GM21723 (cell line): ENCODE results near the gene GSTP1.
"Not testable (repeated sequence)": the region's sequence is repeated elsewhere in the genome, so short reads cannot be mapped to it uniquely, and the experiment has no call there.

ENCODE experiments used
- ATAC-seq: cut with Tn5 transposase; IDR thresholded peaks from one replicate; pipeline ENCODE4 v1.9.1; 2021; ENCODE audit warnings: mild to moderate bottlenecking, moderate library complexity; ENCODE audit not compliant: unreplicated experiment

GSTP1 gene

DNA sequence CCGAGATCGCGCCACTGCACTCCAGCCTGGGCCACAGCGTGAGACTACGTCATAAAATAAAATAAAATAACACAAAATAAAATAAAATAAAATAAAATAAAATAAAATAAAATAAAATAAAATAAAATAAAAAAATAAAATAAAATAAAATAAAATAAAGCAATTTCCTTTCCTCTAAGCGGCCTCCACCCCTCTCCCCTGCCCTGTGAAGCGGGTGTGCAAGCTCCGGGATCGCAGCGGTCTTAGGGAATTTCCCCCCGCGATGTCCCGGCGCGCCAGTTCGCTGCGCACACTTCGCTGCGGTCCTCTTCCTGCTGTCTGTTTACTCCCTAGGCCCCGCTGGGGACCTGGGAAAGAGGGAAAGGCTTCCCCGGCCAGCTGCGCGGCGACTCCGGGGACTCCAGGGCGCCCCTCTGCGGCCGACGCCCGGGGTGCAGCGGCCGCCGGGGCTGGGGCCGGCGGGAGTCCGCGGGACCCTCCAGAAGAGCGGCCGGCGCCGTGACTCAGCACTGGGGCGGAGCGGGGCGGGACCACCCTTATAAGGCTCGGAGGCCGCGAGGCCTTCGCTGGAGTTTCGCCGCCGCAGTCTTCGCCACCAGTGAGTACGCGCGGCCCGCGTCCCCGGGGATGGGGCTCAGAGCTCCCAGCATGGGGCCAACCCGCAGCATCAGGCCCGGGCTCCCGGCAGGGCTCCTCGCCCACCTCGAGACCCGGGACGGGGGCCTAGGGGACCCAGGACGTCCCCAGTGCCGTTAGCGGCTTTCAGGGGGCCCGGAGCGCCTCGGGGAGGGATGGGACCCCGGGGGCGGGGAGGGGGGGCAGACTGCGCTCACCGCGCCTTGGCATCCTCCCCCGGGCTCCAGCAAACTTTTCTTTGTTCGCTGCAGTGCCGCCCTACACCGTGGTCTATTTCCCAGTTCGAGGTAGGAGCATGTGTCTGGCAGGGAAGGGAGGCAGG lies at the start of gene GSTP1:
GSTP1 (plus strand) TSS at position 566 of the 958 bp plus-strand sequence; CDS start at position 598, 32 bp downstream.
- ATAC-seq: peak; percentile 60

DNA sequence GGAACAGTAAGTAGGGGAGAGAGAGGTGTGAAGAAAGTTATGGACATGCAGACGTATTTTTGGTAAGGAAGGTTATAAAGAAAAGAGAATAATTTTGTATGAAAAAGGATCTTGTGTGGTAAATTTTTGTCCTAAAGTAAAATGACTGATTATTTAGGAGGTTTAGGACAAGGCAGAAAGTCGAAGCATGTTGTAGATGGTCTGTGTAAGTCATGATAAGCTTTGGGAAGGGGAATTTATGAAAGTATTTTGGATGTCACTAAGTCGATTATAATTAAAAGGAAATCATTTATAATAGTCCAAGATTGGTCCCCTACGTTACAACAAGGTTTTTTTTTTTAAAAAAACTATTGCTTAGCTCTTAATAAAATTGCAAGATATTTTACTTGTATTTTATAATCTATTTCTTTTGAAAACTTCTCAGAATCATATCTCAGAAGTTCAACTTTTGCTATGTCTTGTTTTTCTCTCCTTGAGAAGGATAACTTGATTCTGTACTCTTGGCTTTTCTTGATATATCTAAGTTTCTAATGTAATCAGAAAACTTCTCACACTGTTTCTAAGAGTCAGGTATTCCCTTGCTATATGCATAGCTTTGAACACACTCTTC lies 49.4 kb upstream of the GSTP1 start:
- no peak for ATAC-seq

DNA sequence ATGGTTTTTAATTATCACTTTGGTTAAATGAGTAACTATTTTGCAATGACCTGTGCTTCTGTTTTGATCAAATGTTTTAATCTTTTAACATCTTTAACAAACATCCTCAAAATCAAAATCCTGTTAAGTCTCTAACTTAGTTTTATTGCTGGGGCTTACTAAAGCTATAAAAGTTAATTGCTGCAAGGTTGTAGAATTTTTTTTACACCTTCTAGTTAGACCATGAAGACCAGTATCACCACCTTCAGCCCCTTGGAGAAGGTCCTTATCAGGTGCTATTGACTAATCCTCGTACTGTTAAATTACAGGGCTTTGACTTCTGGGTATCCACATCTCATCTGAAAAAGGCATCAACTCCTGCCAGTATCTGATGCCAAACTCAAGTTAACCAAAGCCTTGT lies 48.1 kb upstream of the GSTP1 start:
- ATAC-seq: no peak

DNA sequence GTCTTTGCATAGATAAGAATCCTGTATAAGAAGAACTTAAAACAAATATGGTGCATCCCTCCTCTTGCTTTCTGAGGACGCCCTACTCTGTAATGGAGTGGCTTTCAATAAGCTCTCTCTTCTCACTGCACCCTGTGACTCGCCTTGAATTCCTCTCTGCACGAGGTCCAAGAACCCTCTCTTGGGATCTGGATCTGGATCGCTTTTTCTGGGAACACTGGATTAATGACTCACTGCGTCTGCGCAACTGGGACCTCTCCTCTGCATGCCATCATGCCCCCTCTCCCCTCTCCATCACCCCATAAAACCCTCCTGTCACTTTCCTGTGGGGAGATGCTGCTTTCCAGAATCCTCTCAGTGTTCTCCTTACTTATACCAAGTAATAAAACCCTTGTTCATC lies 45.3 kb upstream of the GSTP1 start:
- no peak for ATAC-seq

DNA sequence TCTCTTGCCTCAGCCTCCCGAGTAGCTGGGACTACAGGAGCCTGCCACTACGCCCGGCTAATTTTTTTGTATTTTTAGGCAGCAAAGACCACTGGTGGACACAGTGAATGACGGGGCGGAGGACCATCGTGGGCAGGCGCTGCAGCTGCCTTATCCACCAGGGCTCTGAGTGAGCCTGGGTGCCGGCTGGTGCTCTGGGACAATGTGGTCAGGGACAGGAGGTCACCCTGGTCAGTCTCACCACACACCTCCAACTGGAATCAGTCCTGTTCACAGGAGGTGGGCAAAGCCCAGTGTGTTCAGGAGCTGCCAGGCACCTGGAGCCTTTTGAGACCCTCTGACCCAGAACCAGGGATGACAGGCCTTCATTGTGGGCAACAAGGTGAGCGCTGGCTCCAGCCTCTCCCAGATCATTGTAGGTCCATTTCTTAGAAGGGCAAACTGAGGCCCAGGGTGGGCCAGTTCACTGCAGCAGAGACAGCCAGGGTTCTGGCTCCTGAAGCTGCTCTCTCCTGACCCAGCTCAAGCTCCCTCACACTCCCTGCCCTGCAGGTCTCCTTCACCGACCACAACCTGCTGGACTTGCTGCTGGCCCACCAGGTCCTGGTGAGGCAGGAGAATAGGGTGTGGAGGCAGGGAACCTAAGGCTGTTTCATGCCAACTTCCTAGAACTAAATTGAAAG lies 44.6 kb upstream of the GSTP1 start:
- ATAC-seq: no peak

DNA sequence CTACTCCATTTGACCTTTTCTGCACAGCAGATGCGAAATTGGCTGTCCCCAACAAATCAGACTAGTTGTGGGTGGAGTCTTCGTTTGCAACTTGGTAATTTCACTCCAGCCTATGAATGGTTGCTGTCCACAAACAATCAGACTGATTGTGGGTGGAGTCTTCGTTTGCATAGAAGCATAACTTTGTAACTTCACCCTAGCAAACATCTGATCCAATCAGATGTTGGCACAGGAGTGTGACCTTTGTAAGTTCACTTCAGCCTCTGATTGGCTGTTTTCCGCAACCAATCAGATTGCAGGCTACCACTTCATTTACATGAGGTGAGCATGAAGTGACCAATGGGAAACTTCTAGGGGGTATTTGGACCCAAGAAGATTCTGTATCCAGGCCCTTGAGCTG lies 44.1 kb upstream of the GSTP1 start:
- ATAC-seq: no peak

DNA sequence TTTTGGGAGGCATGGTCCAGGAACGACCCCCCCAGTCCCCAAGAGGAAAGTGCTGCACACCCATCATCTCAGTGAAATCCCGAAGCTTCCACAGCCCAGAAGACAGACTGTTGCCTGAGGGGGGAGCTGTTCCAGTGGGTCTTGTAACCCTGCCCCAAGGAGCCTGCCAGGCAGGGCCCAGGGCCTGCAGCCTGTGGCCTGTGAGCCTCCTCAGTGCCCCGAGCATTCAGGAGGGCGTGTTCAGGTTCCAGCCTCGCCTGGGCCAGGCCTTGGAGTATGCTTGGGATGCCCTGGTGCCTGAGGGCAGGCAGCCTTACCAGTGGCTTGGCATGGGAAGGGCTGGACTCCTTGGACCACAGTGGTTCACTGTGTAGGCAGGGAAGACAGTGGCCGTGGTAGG lies 42.4 kb upstream of the GSTP1 start:
- ATAC-seq: no peak

DNA sequence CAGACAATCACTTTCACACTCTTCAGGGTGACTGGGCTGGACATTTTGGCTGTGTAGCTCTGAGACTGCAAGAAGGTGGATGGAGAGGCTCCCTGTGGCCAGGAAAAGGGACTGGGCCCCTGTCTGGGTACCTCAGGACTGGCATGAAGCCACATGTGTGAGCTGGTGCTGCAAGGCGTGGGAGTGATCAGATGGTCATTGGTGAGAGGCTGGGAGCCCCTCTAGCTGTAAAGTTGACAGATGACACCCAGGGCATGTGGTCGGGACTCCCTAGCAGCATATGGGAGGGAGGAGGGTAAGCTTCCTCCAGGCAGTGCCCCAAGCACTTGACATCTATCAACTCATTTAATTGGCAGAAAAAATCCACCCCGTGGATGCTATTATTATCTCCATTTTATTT lies 41.4 kb upstream of the GSTP1 start:
- ATAC-seq: no peak

DNA sequence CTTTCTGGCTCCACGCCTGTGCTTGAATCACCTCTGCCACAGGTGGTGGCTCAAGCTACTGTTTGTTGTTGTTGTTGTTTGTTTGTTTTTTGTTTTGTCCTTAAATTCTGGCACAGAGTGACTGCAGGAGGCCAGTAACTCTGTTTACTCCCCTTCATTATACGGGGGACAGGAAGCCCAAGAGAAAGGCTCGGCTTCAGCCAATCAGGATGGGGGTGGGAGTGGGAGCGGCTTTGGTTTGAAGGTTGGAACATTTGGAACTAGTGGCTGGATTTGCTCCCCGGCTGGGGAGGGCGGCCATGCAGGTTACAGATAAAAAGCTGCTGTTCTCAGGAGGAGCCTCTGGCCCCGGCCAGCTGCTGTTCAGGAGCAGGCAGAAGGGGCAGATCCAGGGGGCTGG lies 40.6 kb upstream of the GSTP1 start:
- no peak for ATAC-seq

DNA sequence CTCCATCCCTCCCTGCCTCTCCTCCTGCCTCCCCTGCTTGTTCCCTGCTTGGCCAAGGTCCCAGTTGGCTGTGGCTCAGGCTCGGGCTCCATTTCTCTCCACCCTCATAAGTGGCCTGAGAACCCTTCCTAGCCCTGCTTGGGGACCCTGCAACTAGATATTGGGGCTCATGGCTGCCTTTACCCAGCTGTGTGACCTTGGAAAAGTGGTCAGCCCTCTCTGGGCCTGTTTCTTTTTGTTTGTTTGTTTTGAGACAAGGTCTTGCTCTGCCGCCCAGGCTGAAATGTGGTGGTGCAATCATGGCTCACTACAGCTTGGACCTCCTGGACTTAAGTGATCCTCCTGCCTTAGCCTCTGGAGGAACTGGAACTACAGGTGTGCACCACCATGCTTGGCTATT lies 40.0 kb upstream of the GSTP1 start:
- ATAC-seq: no peak

DNA sequence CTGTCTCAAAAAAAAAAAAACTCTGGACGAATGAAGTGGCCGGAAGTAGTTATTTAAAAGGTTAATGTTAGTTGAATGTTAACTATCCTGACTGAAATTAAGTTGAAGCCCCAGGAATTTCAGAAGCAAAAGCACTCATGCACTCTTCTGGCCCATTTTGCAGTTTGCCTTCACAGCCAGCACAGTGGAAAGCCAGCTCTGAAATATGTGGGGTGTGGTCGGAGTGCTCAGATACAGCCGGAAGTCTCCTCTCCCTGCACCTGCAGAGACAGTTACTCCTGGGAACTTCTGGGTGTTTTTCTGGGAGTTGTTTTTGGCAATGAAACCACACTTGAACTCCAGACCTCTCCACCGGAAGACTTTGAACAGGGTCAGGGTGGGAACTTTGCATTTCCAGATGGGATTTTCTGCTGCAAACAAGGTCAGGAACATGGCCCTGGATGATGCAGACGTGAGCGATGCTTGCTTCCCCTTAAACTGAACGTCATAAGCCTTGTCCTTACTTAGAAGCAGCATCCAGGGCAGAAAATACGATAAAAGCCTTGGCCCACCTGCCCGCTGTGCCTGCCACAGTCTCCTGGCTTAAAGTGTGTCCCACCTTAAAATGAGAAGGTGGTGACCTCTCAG lies 38.9 kb upstream of the GSTP1 start:
- no peak for ATAC-seq

DNA sequence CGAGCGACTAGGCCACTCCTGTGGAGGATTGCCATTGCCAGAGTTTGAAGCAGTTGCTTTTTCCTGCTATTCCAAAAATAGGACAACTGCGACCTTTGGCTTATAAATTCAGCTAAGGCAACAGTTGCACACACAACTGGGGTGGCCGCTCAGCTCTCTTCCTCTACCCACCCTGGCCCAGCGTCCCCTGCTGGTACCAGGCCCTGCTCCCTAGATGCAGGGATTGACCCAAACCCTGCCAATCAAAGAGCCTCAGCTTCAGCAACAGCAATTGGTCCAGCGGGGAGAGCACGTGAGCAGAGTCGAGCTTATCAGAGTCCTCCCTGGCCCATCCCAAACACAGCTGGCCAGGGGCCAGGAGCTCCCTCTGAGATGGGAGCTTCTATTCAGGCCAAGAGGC lies 38.3 kb upstream of the GSTP1 start:
- ATAC-seq: no peak

DNA sequence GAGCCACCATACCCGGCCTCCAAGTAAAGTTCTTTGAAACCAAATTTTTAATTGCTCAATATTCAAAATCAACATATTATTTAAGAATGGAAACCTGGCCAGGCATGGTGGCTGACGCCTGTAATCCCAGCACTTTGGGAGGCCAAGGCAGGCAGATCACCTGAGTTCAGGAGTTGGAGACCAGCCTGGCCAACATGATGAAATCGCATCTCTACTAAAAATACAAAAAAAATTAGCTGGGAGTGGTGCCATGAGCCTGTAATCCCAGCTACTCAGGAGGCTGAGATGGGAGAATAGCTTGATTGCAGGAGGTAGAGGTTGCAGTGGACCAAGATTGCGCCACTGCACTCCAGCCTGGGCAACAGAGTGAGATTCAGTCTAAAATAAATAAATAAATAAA lies 35.5 kb upstream of the GSTP1 start:
- not testable (repeated sequence) for ATAC-seq

DNA sequence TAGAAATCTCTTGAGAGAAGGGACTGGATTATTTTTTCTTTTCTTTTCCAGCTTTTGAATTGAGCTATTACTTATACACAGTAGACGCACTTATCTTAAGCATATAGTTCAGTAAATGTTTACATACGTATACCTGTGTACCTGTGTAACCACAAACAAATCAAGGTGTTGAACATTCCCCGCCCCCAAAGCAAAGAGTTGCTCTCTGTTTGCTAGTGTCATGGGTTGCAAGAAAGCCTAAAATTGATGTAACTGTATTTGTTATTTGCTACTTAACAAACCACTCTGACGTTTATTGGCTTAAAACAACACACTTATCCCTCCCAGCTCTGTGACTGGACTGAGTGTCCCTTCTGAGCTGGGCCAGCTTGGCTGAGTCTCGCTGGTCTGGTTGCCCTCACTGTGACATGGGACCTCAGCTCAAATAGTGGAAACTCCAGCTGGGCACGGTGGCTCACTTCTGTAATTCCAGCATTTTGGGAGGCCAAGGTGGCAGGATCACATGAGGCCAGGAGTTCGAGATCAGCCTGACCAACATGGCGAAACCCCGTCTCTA lies 35.0 kb upstream of the GSTP1 start:
- no peak for ATAC-seq

DNA sequence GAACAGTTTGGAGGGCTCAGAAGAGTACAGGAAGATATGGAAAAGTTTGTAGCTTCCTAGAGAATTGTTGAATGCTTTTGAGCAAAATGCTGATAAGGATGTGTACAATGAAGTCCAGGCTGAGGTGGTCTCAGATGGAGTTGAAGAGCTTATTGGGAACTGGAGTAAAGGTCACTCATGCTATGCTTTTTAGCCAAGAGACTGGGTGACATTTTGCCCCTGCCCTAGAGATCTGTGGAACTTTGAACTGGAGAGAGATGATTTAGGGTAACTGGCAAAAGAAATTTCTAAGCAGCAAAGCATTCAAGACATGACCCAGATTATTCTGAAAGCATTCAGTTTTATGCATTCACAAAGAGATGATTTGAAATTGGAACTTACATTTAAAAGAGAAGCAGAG lies 32.5 kb upstream of the GSTP1 start:
- ATAC-seq: no peak

DNA sequence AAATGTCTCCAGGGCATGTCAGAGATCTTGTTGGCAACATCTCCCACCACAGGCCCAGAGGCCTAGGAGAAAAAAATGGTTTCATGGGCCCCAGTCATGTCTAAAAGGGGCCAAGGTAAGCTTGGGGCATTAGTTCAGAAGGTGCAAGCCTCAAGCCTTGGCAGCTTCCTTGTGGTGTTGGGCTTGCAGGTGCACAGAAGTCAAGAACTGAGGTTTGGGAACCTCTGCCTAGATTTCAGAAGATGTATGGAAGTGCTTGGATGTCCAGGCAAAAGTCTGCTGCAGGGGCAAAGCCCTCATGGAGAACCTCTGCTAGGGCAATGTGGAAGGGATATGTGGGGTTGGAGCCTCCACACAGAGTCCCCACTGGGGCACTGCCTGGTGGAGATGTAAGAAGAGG lies 31.9 kb upstream of the GSTP1 start:
- not testable (repeated sequence) for ATAC-seq

DNA sequence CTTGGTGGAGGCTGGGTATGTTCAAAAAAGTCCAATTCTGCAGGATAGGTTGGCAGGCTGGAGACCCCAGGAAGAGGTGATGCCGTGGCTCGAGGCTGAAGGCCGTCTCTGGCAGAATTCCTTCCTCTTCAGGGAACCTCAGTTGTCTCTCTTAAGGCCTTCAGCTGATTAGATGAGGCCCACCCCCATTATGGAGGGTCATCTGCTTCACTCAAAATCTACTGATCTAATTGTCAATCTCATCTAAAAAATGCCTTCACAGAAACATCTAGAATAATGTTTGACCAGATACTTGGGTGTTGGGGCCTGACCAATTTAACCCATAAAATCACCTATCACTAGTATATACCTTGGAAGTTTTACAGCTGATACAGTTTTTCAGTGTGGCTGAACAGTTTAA lies 27.4 kb upstream of the GSTP1 start:
- ATAC-seq: no peak

DNA sequence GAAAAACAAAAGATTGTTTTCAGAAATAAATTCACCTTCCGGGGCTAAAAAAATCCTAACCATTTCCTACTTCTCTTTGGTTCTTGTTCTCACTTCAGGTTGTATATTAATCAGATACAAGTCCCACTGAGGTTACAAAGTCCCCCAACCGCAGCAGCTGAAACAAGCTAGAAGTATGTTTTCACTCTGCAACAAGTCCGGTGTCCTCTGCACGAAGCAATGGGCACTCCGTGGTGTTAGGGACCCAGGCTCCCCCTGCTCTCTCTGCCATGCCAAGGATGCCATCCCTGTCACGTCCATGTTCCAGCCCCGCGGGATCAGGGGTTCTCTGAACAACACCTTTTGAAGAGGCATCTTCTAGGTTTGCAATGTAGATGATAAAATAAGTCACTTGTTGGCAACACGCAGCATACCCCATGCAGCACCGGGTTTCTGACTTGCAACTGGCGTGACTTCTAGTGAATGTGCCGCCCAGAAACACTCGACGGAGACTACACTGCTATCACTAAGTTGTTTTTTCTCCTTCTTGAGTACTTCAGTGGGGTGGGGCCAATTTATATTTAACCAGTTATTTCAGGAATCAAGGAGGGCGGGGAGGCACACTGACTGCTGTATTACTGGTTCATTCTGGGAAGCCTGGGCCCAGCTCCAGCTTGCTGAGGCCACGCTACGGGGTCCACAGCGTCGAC lies 25.4 kb upstream of the GSTP1 start:
- no peak for ATAC-seq

DNA sequence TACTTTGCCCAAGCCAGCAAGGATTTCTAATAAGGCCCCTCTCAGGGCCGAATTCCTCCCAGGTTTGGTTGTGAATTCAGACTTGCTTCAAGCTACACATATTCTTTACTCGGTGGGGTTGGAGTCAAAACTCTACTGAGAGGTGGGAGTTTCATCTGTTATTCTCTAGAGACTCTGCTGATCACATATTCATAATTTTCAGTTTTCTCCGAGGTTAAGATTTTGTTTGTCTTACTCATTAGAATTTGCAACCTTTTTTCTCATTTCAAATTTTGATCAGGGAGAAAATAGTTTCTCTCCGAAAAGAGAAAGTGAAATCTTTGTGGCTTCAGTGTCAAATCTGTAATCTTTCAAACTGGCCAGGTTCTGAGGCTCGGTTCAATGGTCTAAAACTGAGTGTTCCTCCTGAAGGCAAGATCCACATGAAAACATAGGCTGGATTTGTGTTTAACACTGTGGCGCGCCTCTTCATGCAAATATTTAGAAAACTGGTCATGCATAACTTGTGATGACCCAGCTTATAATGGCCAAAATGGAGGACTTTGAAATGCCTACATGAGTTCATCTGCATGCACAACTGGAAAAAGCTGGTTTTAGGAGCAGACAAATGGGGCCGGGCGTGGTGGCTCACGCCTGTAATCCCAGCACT lies 21.5 kb upstream of the GSTP1 start:
- ATAC-seq: peak; percentile 67
